HG02678 (cell line): ENCODE measurements around the gene PRPF38B.
"Not testable (repeated sequence)": the region's sequence is repeated elsewhere in the genome, so short reads cannot be mapped to it uniquely, and the experiment has no call there.

Source experiments
- ATAC-seq: cut with Tn5 transposase; IDR thresholded peaks from one replicate; pipeline ENCODE4 v1.9.1; 2021; ENCODE audit warnings: mild to moderate bottlenecking, moderate library complexity; ENCODE audit not compliant: unreplicated experiment

PRPF38B gene

DNA sequence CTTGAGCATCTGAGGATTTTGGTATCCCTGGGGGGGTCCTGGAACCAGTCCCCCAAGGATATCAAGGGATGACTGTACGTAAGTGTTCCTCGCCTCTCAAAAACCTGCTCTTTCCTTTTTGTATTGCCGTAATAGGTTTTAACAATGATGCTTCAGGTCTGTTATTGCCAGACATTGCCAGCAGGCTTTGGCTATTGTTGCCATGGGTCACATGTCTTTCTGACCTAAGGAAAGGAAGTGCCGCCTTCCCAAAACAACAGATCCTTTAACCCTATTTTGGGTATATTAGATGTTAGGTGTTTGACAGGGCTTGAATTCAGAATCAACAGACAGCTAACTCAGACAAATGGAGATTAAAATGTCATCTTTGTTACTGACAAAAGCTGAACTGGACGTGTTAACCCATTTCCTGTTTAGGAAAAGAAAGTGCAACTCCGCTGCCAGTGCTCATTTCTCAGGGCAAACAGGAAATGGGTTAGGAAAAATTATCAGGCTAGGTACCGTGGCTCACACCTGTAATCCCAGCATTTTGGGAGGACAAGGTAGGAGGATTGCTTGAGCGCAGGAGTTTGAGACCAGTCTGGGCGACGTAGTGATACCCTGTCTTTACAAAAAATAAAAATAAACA lies 12.4 kb upstream of the PRPF38B start:
- no peak for ATAC-seq

DNA sequence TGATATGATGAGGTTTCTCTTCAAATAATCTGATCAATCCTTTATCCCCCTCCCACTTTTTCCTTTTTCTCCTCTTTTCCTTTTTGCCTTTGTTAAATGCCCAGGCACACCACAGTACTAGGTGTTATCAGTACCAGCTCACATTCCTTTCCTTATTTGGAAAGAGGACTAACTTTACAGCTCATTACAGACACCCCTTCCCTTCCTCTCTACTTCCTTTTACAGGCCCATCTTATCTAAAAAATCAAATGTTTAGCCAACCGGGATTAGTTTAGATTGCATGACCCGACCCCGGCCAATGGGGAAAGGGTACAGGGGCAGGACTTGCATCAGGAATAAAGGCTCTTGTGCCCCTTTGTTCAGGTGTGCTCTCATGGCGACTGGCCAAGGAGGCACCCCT lies 10.4 kb upstream of the PRPF38B start:
- ATAC-seq: not testable (repeated sequence)

DNA sequence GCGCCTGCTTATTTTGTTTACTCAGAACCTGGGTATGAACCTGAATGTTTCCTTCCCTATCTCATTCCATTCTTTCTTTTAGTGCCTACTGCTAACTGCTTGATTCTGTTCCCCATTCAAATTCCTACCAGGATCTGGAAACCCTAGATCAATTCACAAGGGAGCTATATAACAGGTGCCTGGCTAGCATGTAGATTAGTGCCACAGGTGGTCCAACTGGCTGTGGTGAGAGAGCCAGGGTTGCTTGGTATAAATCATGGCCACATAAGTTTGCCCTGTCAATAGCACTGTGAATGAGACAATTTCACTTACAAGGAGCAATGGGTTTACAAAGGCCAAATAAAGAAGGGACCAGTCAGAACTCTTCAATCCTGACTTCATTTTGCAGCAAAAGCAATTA lies 6.6 kb upstream of the PRPF38B start:
- ATAC-seq: no peak

DNA sequence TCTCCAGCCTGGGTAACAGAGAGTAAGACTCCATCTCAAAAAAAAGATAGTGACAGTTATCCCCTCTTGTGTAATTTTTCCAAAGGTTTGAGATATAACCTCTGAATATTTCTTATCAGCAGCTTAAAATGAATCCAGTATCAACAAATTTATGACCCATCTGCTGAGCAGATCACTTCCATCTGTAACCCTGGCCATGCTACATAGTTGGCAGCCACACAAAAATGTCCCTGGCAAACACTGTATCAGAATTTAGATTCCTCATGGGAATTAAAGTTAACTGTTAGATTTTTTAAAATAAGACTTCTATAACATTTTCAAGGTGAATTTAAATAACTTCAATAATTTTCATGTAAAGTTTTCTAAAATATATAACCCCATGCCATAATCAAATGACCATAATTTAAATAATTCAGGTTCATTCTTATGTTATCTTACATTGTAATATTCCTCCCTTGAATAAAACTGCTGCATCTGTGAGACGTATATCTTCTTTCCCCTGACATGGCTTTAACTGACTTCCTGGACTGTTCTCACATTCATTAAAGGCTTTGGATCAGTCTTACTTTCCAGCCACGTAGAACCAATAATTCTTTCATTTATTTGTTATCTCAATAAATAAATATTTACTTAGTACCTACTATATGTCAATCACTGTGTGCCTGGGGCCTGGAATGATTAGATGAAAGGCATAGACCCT lies 5.3 kb upstream of the PRPF38B start:
- no peak for ATAC-seq

DNA sequence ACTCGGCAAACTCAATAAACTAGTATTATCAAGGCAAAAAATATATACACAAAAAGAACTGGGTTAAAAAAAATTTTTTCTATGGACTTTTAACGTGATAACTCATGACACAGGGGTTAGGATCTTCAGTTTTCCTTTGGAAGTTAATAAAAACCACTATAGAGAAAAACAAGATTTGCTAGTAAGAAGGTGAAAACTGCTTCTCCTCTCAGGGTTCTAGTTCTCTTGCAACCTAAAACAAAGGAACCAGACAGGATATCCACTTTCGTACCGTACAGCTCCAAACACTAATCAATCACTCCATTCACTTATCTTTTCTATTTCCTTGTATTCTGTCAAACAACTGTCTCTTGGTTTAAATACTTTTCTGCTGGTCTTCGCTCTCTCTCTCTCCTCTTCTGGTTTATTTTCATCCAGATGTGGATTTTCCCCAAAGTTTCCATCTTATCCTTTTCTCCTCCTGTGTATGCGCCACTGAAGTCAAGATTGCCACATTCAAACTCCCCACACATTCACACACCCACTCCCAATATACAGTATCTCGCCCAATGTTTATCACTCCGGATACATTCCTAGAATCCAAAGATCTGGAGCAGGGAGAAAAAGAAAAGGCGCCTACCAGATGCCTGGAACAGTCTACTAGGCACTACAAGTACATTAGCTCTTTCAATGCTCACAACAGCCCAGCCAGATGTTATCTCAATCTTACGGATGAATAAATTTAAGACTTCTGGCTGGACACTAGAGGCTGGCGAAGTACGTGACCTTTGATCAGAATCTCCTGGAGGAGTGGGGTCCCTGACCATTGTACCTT lies 775 bp upstream of the PRPF38B start:
- ATAC-seq: peak; percentile 1

DNA sequence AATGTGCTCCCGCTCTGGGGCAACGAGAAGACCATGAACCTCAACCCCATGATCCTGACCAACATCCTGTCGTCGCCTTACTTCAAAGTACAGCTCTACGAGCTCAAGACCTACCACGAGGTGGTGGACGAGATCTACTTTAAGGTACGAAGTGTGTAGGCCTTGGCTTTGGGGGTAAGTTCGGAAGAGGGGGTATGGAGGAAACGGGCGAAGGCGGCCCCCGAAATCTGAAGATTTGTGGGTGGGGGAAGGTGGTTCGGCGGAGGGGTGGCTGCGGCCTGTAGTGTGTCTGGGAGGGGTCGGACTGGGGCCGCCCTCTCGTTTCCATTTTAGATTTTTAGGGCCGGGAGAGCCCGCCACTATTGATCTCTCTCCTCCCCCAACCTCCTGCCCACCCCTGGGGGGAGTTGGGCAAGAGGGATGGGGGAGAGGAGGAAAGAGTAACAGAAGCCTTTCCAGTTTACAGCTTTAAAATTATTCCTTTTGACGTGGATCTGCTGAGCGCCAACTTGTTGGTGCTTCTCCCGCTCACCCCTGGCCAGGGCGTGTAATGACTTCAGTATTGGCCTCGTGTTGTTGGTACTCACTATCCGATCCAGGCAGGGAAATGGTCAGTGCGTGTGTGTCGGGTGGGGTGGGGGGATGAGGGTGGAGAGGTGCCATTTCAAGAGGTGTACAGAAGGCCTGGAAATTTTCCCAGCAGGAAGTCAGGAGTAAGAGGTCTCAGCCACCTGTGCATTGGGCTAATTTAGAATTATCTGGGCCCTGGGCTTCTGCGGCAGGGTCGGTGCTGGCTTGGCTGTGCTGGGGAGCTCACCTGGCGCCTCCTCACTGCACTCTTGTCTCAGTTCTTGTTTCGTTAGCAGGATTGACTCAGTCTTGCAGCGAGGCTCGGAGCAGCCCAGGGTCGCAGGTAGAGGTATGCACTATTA lies 880 bp downstream of the PRPF38B start:
- ATAC-seq: peak; percentile 51

DNA sequence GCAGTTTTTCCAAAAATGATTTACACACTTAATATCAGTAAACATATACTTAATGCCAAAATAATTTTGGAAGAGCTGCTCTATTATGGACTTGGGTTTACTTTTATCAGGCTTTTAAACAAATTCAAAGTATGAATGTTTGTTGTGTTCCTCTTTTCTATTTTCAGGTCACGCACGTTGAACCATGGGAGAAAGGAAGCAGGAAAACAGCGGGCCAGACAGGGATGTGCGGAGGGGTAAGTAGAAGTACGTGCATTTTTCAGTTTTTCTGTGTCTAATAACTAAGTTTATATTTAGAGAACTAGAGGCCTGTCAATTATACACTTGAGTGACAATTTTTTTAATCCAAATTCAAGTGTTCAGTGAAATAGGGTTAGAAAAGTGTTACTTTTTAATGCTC lies 3.4 kb downstream of the PRPF38B start:
- ATAC-seq: no peak

DNA sequence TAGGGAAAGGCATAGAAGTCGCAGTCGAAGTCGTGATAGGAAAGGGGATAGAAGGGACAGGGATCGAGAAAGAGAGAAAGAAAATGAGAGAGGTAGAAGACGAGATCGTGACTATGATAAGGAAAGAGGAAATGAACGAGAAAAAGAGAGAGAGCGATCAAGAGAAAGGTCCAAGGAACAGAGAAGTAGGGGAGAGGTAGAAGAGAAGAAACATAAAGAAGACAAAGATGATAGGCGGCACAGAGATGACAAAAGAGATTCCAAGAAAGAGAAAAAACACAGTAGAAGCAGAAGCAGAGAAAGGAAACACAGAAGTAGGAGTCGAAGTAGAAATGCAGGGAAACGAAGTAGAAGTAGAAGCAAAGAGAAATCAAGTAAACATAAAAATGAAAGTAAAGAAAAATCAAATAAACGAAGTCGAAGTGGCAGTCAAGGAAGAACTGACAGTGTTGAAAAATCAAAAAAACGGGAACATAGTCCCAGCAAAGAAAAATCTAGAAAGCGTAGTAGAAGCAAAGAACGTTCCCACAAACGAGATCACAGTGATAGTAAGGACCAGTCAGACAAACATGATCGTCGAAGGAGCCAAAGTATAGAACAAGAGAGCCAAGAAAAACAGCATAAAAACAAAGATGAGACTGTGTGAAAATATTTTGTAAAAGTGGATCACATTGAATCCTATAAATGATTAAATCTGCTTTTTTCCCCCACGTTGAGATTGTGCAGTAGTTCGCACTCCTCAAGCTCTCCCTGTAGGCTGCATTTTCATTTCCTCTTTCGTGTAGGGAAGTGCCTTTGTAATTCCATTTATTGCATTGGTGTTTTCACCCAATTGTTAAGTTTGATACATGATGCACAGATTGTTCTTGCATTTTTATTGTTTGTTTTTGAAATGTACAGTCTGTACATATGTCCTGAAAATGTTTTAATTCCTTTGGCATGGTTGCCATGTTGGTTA lies 7.5 kb downstream of the PRPF38B start:
- no peak for ATAC-seq

DNA sequence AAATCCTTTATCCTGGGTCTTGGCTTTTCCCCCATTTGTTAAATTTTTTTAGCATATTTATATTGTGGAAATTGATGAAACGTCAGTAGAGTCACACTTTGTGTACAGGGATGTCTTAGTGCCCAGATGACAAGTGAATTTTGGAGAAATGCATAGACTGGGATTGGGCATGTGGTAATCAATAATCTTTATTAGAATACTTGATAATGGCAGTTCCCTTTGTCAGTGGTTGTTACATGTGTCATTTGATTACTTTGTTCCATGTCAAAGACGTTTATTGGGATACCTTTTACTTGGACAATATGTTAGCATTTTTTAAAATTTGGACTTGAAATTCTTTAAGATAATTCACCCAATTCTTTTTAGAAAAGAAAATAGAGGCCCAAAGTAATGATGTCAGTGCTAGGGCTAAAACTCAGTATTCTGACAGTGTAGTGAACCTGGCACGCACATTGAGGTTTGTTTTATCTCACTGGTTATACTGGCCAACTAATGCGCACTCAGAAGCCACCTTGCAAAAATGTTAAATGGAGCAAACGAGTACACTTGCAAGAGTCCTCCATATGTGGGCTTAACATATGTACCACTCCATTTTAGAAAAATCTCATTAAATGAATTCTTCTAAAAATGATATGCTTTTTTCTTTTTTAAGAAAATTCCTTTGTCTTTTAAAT lies 9.2 kb downstream of the PRPF38B start:
- no peak for ATAC-seq

DNA sequence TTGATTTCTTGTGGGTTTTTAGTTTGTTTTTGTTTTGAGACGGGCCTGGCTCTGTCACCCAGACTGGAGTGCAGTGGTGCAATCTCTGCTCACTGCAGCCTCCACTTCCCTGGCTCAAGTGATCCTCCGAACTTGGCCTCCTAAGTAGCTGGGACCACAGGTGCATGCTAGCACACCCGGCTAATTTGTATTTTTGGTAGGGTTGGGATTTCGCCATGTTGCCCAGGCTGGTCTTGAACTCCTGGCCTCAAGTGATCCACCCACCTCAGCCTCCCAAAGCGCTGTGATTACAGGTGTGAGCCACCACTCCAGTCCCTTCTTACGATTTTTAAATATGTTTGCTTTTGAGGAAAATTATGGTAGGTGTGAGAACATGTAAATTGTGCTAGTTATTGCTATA lies 10.0 kb downstream of the PRPF38B start:
- ATAC-seq: not testable (repeated sequence)

DNA sequence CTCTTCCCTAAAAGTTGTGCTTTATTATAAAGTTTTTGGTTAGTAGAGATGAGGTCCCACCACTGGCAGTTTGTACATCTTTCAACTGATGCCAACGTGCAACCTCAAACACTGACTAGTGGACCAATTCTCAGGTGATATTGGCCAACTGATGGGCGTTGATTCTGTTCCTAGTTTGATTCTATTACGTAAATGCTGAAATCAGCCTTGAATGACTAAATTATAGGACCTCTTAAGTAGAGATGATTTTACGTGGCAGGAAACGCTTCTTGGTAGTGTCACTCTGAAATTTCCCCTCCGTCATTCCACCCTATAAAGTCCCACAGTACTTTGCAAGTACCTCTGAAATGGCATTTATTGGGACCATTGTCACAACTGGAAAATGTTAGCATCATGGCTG lies 11.8 kb downstream of the PRPF38B start:
- no peak for ATAC-seq

DNA sequence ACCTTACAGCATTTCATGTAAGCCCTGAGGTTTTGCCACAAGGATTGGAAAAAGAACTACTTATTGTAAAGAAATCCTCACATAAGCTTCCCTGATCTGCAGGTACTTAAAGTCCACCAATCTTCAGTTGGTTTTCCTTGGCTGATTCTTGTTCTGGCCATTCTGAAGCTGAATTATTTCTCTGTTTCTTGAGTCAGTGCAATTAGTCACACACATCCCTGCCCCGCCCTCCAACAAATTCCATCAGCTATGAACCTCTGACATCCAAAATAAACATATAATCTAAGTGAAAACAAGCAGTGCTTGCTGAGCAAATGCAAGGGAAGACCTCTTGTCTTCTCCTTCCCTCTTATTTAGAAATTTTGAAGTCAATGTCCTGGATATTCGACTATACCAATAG lies 12.4 kb downstream of the PRPF38B start:
- ATAC-seq: no peak

DNA sequence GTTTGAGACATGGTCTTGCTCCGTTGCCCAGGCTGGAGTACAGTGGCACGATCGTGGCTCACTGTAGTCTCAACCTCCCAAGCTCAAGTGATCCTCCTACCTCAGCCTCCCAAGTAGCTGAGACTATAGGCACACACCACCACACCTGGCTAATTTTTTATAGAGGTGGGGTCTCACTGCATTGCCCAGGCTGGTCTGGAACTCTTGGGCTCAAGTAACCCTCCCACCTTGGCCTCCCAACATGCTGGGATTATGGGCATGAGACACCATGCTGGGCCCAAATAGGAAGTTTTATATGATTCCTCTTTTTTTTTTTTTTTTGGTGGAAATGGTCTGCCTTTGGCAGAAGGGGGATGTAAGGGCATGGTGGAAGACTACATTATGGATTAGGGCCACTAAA lies 14.5 kb downstream of the PRPF38B start:
- no peak for ATAC-seq

DNA sequence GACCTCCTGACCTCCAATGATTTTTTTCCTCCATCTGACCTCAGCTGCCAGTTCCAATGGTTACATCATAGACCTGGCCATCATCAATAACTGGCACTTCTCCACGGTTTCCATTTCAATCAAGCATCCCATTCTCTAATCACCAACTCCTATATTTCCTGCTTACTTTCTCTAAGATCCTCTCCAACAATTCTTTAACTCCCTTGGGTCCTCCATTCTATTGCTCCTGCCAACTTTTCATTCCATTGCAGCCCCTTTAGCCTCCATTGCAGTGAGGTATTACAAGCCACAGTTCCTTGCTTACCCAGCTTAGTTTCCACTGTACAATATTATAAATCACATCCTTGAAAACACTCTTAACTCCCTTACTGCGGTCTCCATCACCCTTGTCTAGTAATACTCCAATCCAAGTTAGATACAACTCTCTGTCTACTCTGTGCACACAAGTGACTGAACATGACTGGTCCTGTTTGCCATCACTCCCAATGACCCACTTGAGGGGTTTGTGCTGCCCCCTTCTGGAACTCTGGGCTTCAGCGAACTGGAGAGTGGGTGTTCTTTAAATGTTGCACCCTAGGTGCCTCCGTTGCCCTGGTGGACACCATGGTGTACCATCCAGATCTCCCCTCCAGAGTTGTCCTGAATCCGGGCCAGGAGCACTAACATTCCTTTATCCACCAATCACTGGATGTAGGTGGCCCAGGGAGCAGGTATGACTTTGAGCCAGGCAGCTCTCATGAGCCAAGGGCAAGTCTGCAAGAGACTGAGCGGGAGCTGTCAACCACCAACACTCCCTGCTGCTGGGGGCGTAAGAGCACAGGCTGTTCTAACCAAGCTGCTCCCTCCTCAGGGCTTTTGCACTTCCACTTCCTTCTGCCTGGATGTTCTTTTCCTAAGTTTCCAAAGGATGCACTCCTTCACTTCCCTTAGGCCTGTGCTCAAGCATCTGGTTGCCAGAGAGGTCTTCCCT lies 16.9 kb downstream of the PRPF38B start:
- no peak for ATAC-seq

DNA sequence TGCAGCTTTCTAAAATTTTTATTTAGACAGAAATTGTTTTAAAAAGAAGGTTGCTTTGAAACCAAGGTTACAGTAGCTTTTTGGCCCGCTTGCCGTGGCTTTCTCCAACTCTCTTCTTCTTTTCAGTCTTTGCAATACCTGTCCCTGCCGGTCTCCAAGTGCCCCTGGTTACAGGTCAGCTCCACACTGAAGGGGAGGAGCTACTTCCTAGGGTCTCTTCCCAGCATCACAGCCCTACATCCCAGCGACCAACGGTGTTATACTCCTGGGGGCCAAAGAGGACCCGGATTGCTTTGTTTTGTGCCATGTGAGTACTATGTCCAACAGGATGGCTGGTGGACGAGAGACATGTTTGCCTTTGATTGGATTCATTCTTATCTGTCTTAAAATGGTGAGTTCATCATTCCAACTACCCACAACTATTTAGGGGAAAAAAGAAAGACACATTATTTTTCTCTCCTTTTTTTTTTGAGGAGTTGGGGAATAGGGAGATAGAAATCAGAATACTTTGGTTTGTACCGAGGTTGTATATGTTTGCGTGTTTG lies 20.6 kb downstream of the PRPF38B start, which contains the start of gene FNDC7:
FNDC7 (plus strand) TSS at position 303 of the 545 bp plus-strand sequence; CDS start at position 329, 26 bp downstream.
- no peak for ATAC-seq

DNA sequence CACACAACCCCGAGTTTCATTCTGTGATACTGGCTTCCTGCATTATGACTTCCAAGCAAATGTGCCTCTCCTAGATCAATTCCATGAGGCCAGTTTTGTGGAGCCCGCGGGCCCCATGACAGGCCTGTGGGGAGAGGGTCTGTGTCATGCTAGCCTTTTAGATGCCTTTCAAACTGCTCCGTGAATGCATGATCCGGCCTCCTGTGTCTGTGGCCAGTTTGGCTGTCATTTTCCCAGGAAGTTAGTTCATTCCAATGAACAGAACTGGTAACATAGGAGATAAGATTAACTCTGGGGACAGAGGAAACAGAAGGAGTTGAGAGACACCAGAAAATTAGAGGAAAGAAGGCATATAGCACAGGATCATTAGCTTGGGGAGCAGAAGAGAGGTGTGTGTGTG lies 23.8 kb downstream of the PRPF38B start:
- no peak for ATAC-seq

DNA sequence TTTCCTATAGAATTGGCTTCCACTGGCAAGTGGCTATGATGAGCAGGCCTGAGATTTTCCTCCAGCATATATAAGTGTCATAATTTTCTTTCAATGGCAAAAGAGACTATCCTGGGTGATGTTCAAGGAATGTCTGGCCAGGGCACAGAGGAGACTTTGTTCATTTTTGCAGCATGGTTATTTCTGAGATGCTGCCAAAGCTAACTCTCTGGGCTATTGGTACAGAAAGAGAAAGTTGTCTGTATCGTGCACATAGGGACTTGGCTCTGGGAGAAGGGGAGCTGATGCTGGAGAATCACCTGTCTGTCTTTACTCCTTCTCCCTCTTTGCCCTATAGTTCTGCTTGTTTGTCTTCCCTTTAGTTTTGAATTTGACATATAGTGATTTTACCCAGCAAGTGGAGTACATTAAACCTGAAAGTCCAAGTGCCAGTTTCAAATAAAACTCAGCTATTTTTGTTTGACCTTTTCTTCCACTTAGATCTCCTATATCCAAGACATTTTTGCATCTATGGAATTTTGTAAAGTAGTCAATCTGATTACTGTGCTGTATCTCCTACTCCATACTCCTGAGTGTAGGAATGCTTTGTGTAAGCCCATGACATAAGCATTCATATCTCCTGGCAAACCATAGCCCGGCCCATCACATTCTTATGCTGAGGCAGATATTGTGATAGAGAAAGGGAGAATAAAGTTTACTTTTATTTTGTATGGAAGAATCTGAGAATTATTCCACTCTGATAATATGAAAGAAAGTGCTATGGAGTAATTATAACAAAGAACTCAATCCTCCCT lies 24.5 kb downstream of the PRPF38B start:
- ATAC-seq: no peak
